Esophagus squamous epithelium (tissue), 5 donors: ENCODE data around the gene ARGLU1. TPM values are rescaled to one million over a fixed set of nuclear protein-coding genes. Genes with fewer than 3 reads are reported as not detected.

Source experiments
- DNase-seq: peaks from one replicate; lab custom pipeline; 2025; lab: John Stamatoyannopoulos, UW
- H3K27ac ChIP-seq, 4 donors: fragments of 200-600 bp; sonication (generic); one replicate each; pipeline ENCODE4 v1.5.1; 2016 to 2019; ENCODE audit warnings: mild to moderate bottlenecking in 1 of 4
- H3K27me3 ChIP-seq, 4 donors: fragments of 200-600 bp; sonication (generic); 1 replicate in 3 of 4; 2 replicates in 1 of 4; pipeline versions ENCODE4 v1.5.1 to v1.6.0; 2017 to 2021; ENCODE audit warnings: antibody characterized with exemption in 1 of 4
- H3K36me3 ChIP-seq, 3 donors: fragments of 200-600 bp; sonication (generic); one replicate each; pipeline ENCODE4 v1.5.1; 2016 to 2019
- H3K4me1 ChIP-seq, 3 donors: fragments of 200-600 bp; sonication (generic); one replicate each; pipeline ENCODE4 v1.5.1; 2017 to 2019
- H3K4me3 ChIP-seq, 4 donors: fragments of 200-600 bp; sonication (generic); 1 replicate in 3 of 4; 2 replicates in 1 of 4; pipeline ENCODE4 v1.5.1; 2016 to 2019; ENCODE audit warnings: mild to moderate bottlenecking in 2 of 4, moderate library complexity in 1 of 4
- H3K9me3 ChIP-seq, 3 donors: fragments of 200-600 bp; sonication (generic); one replicate each; pipeline ENCODE4 v1.5.1; 2016 to 2019
- CTCF ChIP-seq, 6 experiments: fragments of 450-650 bp in 4 of 6; fragments of 200-600 bp in 2 of 6; sonication (generic) in 2 of 6; IDR thresholded peaks; one replicate each; pipeline ENCODE4 v1.5.1; 2016 to 2019; ENCODE audit warnings: antibody characterized with exemption in 6 of 6, mild to moderate bottlenecking in 4 of 6, moderate library complexity in 4 of 6
- POLR2A ChIP-seq, 4 donors: fragments of 450-650 bp; IDR thresholded peaks; one replicate each; pipeline ENCODE4 v1.6.1; 2017; ENCODE audit warnings: antibody characterized with exemption in 4 of 4, mild to moderate bottlenecking in 4 of 4, moderate library complexity in 3 of 4
- WGBS, 2 donors: methylation state at CpG; one replicate each; pipeline ENCODE4 v1.1.5; 2018; 5-methylcytosine and 5-hydroxymethylcytosine counted together
- intact Hi-C: fragments of 100-400 bp; cut with DNase I; formaldehyde crosslinking; loops from one replicate; pipeline ENCODE4 v1.15.0; 2022
- total RNA-seq, 4 donors: library from RNA; depleted of rRNA; stranded (reverse); fragments of >200 nt; gene quantifications; one replicate each; pipeline ENCODE4 v1.1.0, GENCODE V29; 2016
- donor health status: DM: yes; HTN: yes; CAD: no.

ARGLU1 gene
- total RNA-seq, 4 donors from 2014 or later: 29.1 to 111 (median 47.3) TPM

GRCh38 chr13:106527445-106527801 lies 40.5 kb downstream of the ARGLU1 start:
- no peaks in the 10 kb centered on the region for H3K9me3 ChIP-seq
- peaks cover 14 to 100% (median 30%) of the 10 kb centered on the region in 3 donors for H3K4me1 ChIP-seq
- no peaks in the 10 kb centered on the region for H3K27me3 ChIP-seq
- TF ChIP-seq CTCF (IDR thresholded peaks at IDR 0.05) (no peak), POLR2A (IDR thresholded peaks at IDR 0.05) (no peak)
- DNase-seq: no peak
- intact Hi-C loops: no loop called here
- no peak overlapping the region for H3K4me3 ChIP-seq
- no peaks in the 10 kb centered on the region for H3K36me3 ChIP-seq
- WGBS, 2 donors: 92 to 100% methylated on average over 1 of the region's 1 CpG
- no peak overlapping the region for H3K27ac ChIP-seq

- no peak overlapping the region for H3K4me3 ChIP-seq
- no peak for TF ChIP-seq CTCF (IDR thresholded peaks at IDR 0.05)
- no peak for TF ChIP-seq POLR2A (IDR thresholded peaks at IDR 0.05)
- H3K27ac ChIP-seq: no peak overlapping the region
- intact Hi-C loops: no loop called here
- DNase-seq: no peak
- WGBS, 2 donors: 76 to 90% methylated on average over 8 of the region's 8 CpGs
- no peaks in the 10 kb centered on the region for H3K9me3 ChIP-seq
- no peaks in the 10 kb centered on the region for H3K27me3 ChIP-seq
- H3K36me3 ChIP-seq: no peaks in the 10 kb centered on the region
- peaks cover 12 to 100% (median 27%) of the 10 kb centered on the region in 3 donors for H3K4me1 ChIP-seq
Measured at GRCh38 chr13:106526738-106527444, 41.0 kb downstream of the ARGLU1 start.

GRCh38 chr13:106525865-106526264 lies 42.1 kb downstream of the ARGLU1 start:
- intact Hi-C loops: no loop called here
- WGBS, 2 donors: 100% methylated on average over 1 of the region's 3 CpGs; no CpG with 5 or more reads in 1 of the 2 donors
- Histone ChIP-seq H3K27me3 (no peaks in the 10 kb centered on the region), H3K9me3 (no peaks in the 10 kb centered on the region), H3K36me3 (no peaks in the 10 kb centered on the region), H3K4me3 (no peak overlapping the region), H3K27ac (peak overlapping the region in 1 of 4 donors; percentile 25), H3K4me1 (peaks cover 12 to 100% (median 29%) of the 10 kb centered on the region in 3 donors)
- no peak for DNase-seq
- no peak for TF ChIP-seq POLR2A (IDR thresholded peaks at IDR 0.05)
- TF ChIP-seq CTCF (IDR thresholded peaks at IDR 0.05): no peak

GRCh38 chr13:106524108-106524507 lies 43.8 kb downstream of the ARGLU1 start:
- no peaks in the 10 kb centered on the region for H3K36me3 ChIP-seq
- H3K27ac ChIP-seq: no peak overlapping the region
- H3K4me1 ChIP-seq: peaks cover 13 to 100% (median 34%) of the 10 kb centered on the region in 3 donors
- TF ChIP-seq POLR2A (IDR thresholded peaks at IDR 0.05) (no peak), CTCF (IDR thresholded peaks at IDR 0.05) (no peak)
- H3K9me3 ChIP-seq: no peaks in the 10 kb centered on the region
- DNase-seq: no peak
- WGBS, 2 donors: 49 to 68% methylated on average over 2 of the region's 2 CpGs
- no peak overlapping the region for H3K4me3 ChIP-seq
- H3K27me3 ChIP-seq: no peaks in the 10 kb centered on the region
- intact Hi-C loops: no loop called here

- Histone ChIP-seq H3K27ac (peak overlapping the region in 3 of 4 donors; percentile 60 to 77 (median 66)), H3K27me3 (no peaks in the 10 kb centered on the region), H3K4me3 (peak overlapping the region in 1 of 4 donors; percentile 35), H3K4me1 (peaks cover 12 to 100% (median 30%) of the 10 kb centered on the region in 3 donors), H3K9me3 (no peaks in the 10 kb centered on the region), H3K36me3 (no peaks in the 10 kb centered on the region)
- intact Hi-C loops: no loop called here
- WGBS, 2 donors: 12 to 30% methylated on average over 3 of the region's 3 CpGs
- DNase-seq: no peak
- TF ChIP-seq CTCF (IDR thresholded peaks at IDR 0.05) (no peak), POLR2A (IDR thresholded peaks at IDR 0.05) (no peak)
Measured at GRCh38 chr13:106523576-106523975, 44.4 kb downstream of the ARGLU1 start.
